ENCODE data around the gene EIF4A3. TPM values are rescaled to one million over a fixed set of nuclear protein-coding genes. Genes with fewer than 3 reads are reported as not detected.

The EIF4A3 gene
- total RNA-seq, 1 donor from 2014 or later = 76.6 TPM

DNA sequence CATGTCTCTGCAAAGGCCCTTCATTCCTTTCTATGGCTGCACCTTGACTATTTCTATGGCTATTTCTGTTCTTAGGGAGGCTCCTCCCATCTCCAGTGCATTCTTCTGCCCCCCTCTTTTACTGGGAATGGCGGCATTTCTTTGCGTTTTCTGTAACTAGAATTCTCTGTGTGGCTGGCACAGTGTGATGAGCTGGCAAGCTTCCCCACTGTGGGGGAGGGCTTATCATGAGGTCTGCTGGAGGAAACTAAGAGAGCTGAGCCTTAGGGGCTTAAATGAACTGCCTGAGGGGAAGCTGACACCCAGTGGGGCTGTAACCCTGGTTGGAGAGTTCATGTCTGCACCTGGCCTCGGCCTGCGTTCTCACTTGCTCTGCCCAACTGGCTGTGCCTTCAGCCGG is 21.4 kb upstream of the EIF4A3 start:
- TF ChIP-seq, protein P1, sequence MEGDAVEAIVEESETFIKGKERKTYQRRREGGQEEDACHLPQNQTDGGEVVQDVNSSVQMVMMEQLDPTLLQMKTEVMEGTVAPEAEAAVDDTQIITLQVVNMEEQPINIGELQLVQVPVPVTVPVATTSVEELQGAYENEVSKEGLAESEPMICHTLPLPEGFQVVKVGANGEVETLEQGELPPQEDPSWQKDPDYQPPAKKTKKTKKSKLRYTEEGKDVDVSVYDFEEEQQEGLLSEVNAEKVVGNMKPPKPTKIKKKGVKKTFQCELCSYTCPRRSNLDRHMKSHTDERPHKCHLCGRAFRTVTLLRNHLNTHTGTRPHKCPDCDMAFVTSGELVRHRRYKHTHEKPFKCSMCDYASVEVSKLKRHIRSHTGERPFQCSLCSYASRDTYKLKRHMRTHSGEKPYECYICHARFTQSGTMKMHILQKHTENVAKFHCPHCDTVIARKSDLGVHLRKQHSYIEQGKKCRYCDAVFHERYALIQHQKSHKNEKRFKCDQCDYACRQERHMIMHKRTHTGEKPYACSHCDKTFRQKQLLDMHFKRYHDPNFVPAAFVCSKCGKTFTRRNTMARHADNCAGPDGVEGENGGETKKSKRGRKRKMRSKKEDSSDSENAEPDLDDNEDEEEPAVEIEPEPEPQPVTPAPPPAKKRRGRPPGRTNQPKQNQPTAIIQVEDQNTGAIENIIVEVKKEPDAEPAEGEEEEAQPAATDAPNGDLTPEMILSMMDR (IDR thresholded peaks at IDR 0.05; ENCODE audit: unreplicated experiment) = no peak
- no peak overlapping the region for H3K27ac Mint-ChIP-seq (ENCODE audit: unreplicated experiment)
- no peaks in the 10 kb centered on the region for H3K4me1 Mint-ChIP-seq (ENCODE audit: unreplicated experiment)
- peaks cover 6% of the 10 kb centered on the region for H3K36me3 Mint-ChIP-seq (ENCODE audit: low read depth, unreplicated experiment)
- DNase-seq (ENCODE audit: low spot score) = no peak
- no peaks in the 10 kb centered on the region for H3K9me3 Mint-ChIP-seq (ENCODE audit: unreplicated experiment)
- H3K27me3 Mint-ChIP-seq (ENCODE audit: unreplicated experiment) = peaks cover 13% of the 10 kb centered on the region
- H3K4me3 Mint-ChIP-seq (ENCODE audit: unreplicated experiment) = no peak overlapping the region

DNA sequence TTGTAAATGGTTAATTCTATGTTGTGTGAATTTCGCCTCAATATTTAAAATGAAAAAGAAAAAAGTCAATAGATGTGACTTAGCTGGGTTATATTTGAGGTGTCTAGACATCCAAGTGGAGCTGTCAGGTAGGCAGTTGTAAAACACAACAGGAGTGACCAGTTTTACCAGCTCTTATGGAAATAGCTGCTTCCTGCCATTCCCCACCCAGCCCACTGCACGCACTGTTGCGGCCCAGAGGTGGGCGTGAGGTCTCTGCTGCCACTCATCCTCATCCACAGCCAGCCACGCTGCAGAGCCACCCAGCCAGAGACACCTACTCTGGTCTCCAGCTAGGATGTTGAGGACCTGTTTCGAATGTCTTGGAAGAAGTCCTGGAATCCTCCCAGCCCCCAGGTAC is 19.5 kb upstream of the EIF4A3 start:
- Mint-ChIP-seq H3K27ac (ENCODE audit: unreplicated experiment) (no peak overlapping the region), H3K27me3 (ENCODE audit: unreplicated experiment) (peaks cover 10% of the 10 kb centered on the region), H3K4me3 (ENCODE audit: unreplicated experiment) (no peak overlapping the region), H3K4me1 (ENCODE audit: unreplicated experiment) (no peaks in the 10 kb centered on the region), H3K36me3 (ENCODE audit: low read depth, unreplicated experiment) (peaks cover 6% of the 10 kb centered on the region), H3K9me3 (ENCODE audit: unreplicated experiment) (no peaks in the 10 kb centered on the region)
- TF ChIP-seq, protein P1 (IDR thresholded peaks at IDR 0.05; ENCODE audit: unreplicated experiment) = no peak
- no peak for DNase-seq (ENCODE audit: low spot score)

DNA sequence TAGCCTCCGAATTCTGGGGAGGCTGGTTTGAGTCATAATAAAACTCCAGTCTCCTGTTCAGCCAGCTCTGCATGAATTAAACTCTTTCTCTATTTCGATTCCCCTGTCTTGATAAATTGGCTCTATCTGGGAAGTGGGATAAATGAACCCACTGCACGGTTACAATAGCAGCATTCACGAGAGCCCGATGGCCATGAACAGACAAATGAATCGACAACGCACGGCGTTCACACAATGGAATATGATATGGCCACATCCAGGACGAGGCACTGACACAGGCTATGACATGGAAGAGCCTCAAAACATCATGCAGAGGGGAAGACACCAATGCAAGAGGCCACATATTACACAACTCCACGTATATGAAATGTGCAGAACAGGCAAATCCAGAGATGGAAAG is 17.3 kb upstream of the EIF4A3 start:
- Mint-ChIP-seq H3K4me1 (ENCODE audit: unreplicated experiment) (peaks cover 2% of the 10 kb centered on the region), H3K4me3 (ENCODE audit: unreplicated experiment) (no peak overlapping the region)
- TF ChIP-seq, protein P1 (IDR thresholded peaks at IDR 0.05; ENCODE audit: unreplicated experiment) = no peak

DNA sequence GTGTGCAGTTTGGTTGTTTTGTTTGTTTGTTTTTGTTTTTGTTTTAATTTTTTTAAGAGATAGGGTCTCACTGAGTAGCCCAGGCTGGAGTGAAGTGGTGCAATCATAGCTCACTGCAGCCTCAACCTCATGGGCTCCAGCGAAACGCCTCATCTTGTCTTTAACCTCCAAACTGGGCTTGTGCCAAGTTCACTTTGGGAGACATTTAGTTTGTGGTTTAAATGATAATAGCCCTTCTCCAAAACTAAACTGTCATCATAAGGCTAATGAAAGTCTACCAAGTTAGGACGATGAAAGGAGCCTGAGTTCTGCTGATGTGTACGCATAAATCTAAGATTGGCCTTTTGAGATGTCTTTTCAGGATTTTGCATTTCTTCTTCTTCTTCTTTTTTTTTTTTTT is 16.4 kb upstream of the EIF4A3 start:
- Mint-ChIP-seq H3K4me1 (ENCODE audit: unreplicated experiment) (peaks cover 2% of the 10 kb centered on the region), H3K9me3 (ENCODE audit: unreplicated experiment) (no peaks in the 10 kb centered on the region), H3K36me3 (ENCODE audit: low read depth, unreplicated experiment) (no peaks in the 10 kb centered on the region), H3K27me3 (ENCODE audit: unreplicated experiment) (peaks cover 7% of the 10 kb centered on the region), H3K4me3 (ENCODE audit: unreplicated experiment) (no peak overlapping the region), H3K27ac (ENCODE audit: unreplicated experiment) (no peak overlapping the region)
- TF ChIP-seq, protein P1 (IDR thresholded peaks at IDR 0.05; ENCODE audit: unreplicated experiment) = no peak
- DNase-seq (ENCODE audit: low spot score) = no peak

More for the DNA sequence above, 17.3 kb upstream of the EIF4A3 start:
- no peaks in the 10 kb centered on the region for H3K9me3 Mint-ChIP-seq (ENCODE audit: unreplicated experiment)
- peaks cover 3% of the 10 kb centered on the region for H3K36me3 Mint-ChIP-seq (ENCODE audit: low read depth, unreplicated experiment)
- no peak for DNase-seq (ENCODE audit: low spot score)
- peaks cover 7% of the 10 kb centered on the region for H3K27me3 Mint-ChIP-seq (ENCODE audit: unreplicated experiment)
- no peak overlapping the region for H3K27ac Mint-ChIP-seq (ENCODE audit: unreplicated experiment)

DNA sequence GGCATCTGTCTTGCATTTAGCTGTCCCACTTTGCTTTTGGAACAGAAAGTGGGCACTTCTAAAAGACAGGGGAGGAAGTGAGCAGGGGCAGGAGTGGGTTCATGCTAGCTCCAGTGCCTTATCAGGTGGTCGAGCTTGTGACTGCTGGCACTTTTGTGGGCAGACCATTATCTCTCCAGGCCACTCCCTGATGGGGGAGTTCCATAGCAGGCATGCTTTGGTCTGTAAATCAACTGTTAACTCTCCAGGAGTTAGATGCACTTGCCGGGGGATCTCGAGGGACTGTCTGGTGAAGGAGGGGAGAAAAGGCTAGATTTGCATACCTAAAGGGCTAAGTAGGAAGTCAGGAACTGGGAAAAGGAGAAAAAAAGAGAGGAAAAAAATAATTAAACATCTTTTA is 13.6 kb upstream of the EIF4A3 start:
- Mint-ChIP-seq H3K4me1 (ENCODE audit: unreplicated experiment) (peaks cover 2% of the 10 kb centered on the region), H3K36me3 (ENCODE audit: low read depth, unreplicated experiment) (peaks cover 6% of the 10 kb centered on the region), H3K4me3 (ENCODE audit: unreplicated experiment) (no peak overlapping the region), H3K9me3 (ENCODE audit: unreplicated experiment) (no peaks in the 10 kb centered on the region), H3K27ac (ENCODE audit: unreplicated experiment) (no peak overlapping the region), H3K27me3 (ENCODE audit: unreplicated experiment) (peaks cover 4% of the 10 kb centered on the region)
- DNase-seq (ENCODE audit: low spot score) = no peak
- TF ChIP-seq, protein P1 (IDR thresholded peaks at IDR 0.05; ENCODE audit: unreplicated experiment) = no peak
